GM15510 (cell line): ENCODE results near the gene P4HB.

ENCODE experiments used
- POLR2A ChIP-seq: IDR thresholded peaks from 3 replicates; pipeline ENCODE4 v1.6.1; 2011; ENCODE audit warnings: borderline replicate concordance; ENCODE audit not compliant: insufficient read length; ENCODE audit errors: extremely low read depth

P4HB gene

GRCh38 chr17:81884520-81884919, 24.2 kb upstream of the P4HB start:
- TF ChIP-seq POLR2A: no peak

DNA sequence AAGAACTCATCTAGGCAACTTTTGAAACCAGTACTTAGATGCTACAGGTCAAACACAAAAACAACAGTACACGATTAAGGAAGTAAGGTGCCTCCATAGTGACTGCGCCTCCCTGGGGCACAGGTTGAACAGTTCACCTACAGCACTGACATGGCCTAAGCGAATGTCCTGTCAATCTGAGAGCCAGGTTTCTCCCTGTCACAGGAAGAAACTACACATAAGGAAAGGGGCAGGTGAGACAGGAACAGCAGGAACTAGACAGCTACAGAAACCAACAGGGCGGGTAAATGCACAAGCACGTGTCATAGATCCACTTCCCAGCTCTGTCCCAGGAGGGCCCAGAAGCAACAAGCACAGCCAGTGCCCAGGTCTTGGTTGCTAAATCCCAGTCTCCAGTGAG, 18.8 kb upstream of the P4HB start:
- TF ChIP-seq POLR2A: no peak

DNA sequence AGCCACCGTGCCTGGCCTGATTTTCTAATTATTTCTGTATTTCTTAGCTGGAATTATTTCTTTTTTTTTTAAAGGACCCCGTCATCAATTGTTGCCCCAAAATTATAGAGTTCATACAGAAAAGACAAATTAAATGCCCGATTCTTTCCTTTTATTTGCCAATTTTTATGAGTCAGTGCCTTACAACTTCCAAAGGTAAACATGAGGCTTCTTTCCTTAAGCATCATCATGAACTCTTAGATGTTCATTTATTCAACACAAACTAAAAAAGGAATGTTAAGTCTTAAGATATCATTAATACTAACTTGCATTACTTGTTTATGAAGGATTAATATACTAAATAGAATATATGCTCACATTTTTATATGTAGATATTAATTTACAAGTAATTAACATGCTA, 18.0 kb upstream of the P4HB start:
- TF ChIP-seq POLR2A: no peak

- no peak for TF ChIP-seq POLR2A
Observed at GRCh38 chr17:81877569-81877968, 17.2 kb upstream of the P4HB start.

GRCh38 chr17:81871387-81872230, 11.3 kb upstream of the P4HB start:
- TF ChIP-seq POLR2A: peak; percentile 88

DNA sequence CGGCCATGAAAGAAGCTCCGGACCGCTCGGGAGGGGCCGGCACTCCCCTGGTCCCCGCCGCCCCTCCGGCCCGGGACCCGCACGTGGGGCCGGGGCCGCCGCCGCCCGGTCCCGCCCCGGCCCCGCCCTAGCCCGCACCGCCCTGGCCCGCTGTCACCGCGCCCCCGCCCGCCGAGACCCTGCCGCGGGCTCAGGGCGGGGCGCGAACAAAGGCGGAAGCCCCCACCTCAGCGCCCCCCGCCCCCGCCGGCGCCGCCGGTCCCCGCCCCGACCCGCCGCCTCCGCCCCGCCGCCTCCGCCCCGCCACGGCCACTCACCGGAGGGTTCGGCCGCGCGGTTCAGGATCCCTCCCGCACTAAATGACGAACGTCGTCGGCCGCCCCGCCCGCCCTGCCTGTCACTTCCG, 10.6 kb upstream of the P4HB start, which contains the start of gene ARHGDIA:
ARHGDIA (minus strand) TSS at position 357 of the 406 bp plus-strand sequence. CDS start 1,407 bp downstream, outside the sequence.
- no peak for TF ChIP-seq POLR2A

DNA sequence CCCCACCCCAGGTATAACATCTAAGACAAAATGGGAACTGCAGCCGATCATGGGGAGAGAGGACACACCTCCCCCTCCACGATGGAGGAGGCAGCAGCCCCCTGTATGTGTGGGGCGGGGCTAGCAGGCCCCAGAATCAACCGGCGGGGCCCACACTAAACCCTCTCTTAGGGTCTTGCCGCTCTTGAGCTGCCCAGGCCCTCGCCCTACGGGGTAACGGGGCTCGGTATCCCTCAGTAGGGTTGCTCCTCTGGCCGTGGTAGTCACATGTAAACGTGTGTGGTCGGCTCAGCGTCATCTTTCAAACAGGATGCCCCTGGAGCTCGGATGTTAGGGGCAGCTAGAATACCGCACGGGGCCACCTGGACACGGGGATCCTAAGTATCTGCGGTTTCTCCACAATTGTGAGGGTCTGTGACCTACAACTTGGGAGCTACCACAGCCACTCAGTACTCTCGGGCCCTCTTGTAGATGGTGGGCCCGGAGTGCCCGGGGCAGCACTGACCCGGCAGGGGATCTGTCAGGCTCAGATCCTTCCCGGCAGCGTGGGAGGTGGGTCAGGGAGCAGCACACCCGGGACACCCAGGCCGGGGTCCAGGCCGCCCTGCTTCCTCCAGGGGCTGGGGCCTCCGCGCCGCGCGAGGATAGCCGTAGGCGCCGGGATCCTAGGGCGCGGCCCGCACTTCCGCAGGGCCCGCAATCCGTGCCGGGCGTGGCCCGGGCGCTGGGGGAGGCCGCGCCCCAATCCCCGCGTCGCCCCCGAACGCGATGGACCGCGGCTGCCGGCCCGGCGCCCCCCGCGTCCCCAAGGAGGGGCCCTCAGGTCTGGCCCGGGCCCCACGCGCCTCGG, 10.0 kb upstream of the P4HB start:
- TF ChIP-seq POLR2A: peak; percentile 27

GRCh38 chr17:81869221-81870130, 9.1 kb upstream of the P4HB start:
- no peak for TF ChIP-seq POLR2A

DNA sequence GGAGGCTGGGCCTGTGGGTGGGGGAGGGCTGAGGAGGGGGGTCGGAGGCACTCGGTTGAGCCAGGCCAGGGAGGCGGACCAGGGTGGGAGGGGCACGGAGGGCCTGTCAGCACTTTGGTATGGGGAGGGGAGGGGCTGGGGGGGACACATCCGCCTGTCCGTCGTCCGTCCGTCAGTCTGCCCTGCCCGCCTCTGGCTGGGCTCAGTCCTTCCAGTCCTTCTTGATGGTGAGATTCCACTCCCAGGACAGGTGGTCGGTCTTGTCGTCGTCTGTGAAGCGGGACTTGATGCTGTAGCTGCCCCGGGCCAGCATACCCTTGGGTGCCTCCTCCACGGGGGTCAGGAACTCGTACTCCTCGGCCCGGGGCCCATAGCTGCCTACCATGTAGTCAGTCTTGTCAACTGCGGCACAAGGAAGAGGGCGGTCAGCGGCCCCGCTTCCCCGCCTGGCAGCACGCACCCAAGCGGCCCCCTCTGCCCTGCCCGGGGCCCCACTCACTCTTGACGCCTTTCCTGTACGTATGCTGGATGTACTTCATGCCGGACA, 8.4 kb upstream of the P4HB start:
- no peak for TF ChIP-seq POLR2A

GRCh38 chr17:81867991-81868673, 7.8 kb upstream of the P4HB start:
- TF ChIP-seq POLR2A: peak; percentile 35

DNA sequence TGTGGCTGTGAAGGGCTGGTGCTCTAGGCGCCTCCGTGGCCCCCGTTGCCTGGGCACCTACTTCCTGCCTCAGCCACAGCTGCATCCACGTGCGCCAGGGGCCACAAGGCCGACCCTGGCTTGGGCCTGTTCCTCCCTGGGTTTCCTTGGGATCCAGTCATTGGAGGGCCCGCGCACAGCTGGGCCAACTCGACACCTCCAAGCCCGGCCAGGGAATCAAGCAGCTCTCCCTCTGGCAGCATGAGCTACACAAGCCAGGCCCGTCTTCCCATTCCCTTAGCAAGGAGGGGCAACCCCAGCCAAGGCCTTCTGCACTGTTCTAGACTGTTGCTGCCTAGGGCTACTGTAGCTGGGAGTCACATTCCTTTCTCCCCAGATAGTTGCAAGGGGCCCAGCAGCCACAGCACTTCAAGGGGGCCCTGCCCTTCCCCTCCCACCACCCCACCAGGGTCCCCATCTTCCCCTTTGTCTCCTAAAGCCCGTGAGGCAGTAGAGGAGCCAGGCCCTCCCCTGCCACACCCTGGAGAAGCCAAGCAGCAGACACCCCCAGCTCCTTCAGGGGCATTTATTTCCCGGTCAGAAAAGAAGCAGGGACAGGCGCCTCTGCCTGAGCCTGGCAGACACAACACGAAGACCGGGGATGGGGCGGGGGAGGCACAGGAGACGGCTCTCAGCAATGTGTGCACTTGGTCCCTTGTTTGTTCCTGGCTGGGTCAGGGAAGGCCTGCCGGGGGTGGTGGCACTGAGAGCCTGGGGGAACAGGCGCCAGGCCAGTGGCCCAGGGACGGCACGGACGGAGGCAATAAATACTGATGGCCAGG, 7.0 kb upstream of the P4HB start:
- TF ChIP-seq POLR2A: peak; percentile 18

- TF ChIP-seq POLR2A: peak; percentile 55
Observed at GRCh38 chr17:81866440-81867169, 6.3 kb upstream of the P4HB start.
